WI38 (cell line): ENCODE measurements around the gene STARD5.
A peak's percentile ranks its signal among the peaks of the same experiment; 100 is the strongest.

ENCODE experiments used
- H3K4me3 ChIP-seq: 2 replicates; pipeline ENCODE4 v1.5.1; 2011; ENCODE audit warnings: low read depth, mild to moderate bottlenecking, control low read depth, low read length
- TF ChIP-seq, protein P1 (sequence below): IDR thresholded peaks from 2 replicates; pipeline ENCODE4 v1.5.1; 2012; ENCODE audit warnings: low read depth, mild to moderate bottlenecking, control low read depth, low read length

STARD5 gene

DNA sequence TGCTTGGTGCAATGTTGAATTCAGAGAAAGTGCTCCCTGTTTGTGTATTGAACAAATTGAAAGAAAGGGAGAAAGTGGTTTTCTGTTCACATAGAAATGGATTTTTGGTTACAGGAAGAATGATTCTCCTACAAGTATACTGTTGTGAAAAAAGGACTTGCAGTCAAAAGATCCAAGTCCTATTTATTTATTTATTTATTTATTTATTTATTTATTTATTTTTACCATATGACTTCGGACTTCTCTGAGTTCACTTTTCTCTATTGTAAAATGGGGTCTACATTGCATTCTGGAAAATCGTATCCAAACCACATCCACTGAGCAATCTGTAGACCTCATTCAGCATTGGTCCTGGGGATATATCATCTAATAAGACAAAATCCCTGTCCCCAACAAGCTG, 46.1 kb downstream of the STARD5 start:
- no peak overlapping the region for H3K4me3 ChIP-seq
- TF ChIP-seq, protein P1, sequence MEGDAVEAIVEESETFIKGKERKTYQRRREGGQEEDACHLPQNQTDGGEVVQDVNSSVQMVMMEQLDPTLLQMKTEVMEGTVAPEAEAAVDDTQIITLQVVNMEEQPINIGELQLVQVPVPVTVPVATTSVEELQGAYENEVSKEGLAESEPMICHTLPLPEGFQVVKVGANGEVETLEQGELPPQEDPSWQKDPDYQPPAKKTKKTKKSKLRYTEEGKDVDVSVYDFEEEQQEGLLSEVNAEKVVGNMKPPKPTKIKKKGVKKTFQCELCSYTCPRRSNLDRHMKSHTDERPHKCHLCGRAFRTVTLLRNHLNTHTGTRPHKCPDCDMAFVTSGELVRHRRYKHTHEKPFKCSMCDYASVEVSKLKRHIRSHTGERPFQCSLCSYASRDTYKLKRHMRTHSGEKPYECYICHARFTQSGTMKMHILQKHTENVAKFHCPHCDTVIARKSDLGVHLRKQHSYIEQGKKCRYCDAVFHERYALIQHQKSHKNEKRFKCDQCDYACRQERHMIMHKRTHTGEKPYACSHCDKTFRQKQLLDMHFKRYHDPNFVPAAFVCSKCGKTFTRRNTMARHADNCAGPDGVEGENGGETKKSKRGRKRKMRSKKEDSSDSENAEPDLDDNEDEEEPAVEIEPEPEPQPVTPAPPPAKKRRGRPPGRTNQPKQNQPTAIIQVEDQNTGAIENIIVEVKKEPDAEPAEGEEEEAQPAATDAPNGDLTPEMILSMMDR: no peak

DNA sequence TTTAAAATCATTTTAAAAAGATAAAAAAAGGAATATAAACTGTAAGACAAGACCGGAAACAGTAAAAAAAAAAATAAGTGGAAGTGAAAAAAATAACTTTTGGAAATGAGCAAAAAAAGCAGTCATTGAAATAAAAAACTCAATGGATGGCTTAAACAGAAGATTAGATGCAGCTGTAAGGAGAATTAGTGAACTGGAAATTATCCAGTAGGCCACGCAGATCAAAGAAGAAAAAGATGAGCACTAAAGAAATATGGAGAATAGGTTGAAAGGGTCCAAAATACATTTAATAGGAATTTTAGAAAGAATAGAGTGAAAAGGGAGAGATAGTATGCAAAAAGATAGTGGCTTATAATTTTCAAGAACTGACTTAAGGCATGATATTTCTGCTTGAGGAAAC, 47.0 kb downstream of the STARD5 start:
- TF ChIP-seq, protein P1: no peak
- H3K4me3 ChIP-seq: no peak overlapping the region

DNA sequence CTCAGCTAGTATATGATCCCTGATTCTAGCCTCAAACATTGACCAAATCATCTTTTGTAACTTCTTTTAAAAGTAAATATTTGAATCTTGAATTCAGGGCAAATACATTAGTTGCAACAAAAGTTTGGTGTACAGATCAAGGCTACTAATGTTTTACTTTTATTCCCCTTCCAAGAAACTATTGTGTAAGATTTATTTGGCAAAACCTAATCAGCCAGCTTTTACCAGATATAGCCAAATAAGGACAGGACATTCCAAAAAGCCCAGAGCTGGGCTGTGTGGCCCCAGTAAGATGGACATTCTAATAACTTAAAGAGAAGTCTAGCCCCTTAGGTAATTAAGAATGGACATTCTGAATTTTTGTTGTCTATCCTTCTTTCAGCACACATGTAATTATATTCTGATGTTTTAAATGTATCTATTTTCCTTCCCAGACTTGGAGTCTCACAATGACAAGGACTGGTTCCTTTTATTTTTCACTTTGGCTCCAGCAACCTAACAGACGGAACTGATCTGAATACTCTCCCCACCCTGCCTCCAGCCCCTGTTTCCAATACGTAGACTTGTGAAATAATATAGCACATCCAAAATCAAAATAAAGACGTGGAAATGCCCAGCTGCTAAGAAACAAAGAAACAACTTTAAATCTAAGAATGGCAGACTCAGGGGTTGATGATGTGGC, 48.1 kb downstream of the STARD5 start:
- H3K4me3 ChIP-seq: no peak overlapping the region
- TF ChIP-seq, protein P1: no peak

DNA sequence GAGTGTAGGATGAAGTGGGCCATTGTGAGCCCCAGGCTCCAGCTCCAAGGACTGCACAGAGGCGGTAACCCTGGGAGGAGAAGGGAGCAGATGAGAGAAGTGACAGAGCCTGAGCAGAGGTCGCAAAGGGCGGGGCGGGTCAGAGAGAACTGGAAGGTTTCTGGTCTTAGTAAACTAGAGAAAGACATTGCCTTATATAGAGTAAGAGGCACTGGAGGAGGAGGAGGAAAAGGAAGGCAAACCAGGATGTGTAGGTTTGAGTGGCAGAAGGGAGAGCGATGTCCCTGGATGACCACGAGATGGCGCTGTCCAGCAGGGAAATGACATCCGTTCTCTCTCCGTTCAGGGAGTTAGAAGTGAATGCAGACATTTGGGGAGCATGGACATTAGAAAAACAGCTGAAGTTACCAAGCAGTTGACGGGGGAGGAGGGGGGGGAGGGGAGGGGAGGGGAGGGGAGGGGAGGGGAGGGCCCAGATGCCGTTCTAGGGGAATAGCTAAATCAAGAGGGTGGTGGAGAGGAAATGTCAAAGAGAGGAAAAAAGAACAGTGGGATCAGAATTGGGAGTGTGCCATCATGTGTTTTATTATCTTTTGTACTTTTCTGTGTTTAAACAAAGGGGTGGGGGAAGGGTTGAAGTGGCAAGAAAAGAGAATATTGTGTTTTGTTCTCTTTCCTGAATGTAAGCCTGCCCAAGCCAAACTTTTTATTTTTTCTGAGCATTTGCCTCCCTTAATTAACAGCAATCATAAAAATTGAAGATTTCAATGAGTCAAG, 48.8 kb downstream of the STARD5 start:
- H3K4me3 ChIP-seq: no peak overlapping the region
- TF ChIP-seq, protein P1: peak; percentile 90

DNA sequence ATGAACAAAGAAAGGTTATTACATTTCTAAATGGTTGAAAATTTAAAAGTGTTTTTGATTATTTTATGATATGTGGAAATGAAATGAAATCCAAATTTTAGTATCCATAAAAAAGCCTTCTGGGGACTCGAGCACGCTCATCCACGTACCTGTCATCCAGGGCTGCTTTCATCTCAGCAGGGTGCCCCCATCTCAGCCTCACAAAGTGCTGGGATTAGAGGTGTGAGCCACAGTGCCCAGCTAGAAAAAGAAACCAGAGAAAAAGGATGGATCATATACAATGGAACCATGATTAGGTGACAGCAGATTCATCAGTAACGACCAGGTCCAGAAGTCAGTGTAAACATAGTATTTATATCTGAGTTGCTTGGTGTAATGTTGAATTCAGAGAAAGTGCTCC, 49.7 kb downstream of the STARD5 start:
- TF ChIP-seq, protein P1: no peak
- no peak overlapping the region for H3K4me3 ChIP-seq

DNA sequence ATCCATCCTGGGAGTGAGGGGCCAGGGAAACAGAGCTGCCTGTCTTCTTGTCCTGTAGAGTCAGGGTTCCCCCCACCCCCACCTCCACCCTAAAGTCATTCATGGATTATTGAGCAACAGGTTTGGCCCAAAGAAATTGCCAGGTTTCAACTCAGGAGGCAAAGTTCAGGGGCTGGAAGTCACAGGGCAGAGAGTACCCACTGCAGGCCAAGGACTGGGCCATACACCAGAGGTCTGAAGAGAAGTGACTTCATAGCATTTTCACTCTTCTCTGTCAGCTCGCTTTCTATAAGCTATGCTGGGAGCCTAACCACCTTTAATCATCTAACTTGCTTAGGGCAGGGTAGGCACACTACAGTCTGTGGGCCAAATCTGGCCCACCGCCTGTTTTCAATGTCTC, 50.1 kb downstream of the STARD5 start:
- H3K4me3 ChIP-seq: no peak overlapping the region
- TF ChIP-seq, protein P1: no peak

DNA sequence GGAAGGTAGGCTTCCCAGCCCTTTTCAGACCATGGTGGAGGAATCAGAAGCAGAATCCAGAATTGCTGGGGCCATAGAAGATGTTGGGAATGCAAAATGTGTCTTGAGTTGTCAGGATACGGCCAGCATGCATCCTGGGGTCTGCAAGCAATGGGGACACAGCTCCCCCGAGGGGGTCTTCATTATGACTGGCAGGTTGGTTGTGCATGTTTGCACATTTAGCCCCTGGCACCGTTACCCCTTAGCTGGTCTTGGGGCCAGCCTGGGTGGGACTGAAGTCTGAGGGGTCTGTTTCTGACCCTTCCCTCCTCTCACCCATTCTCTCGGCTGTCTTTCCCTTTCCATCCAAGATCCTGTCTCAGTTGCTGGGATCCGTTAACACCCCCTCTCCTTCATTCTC, 50.7 kb downstream of the STARD5 start:
- TF ChIP-seq, protein P1: no peak
- no peak overlapping the region for H3K4me3 ChIP-seq
